HL-60 (cell line): ENCODE measurements around the gene SLC27A2.

Experiments
- DNase-seq, 2 experiments: peaks; one replicate each; pipeline ENCODE4 v3.0.0-alpha.2; 2010 to 2020; ENCODE audit warnings: low read depth in 1 of 2, low spot score in 1 of 2
- H3K27ac ChIP-seq: fragments of 250-450 bp; sonication (Bioruptor Pico); replicated peaks from 2 replicates; pipeline ENCODE4 v1.5.1; 2020; ENCODE audit warnings: mild to moderate bottlenecking, moderate library complexity
- H3K27me3 ChIP-seq: fragments of 250-450 bp; sonication (Bioruptor Pico); 2 replicates; pipeline ENCODE4 v1.5.1; 2021; ENCODE audit warnings: mild to moderate bottlenecking, moderate library complexity; ENCODE audit not compliant: insufficient read depth, poor library complexity, severe bottlenecking
- H3K4me3 ChIP-seq: replicated peaks from 2 replicates; pipeline ENCODE4 v1.5.1; 2011; ENCODE audit warnings: mild to moderate bottlenecking, control low read depth, low read length; ENCODE audit not compliant: insufficient read depth
- GABPA ChIP-seq: IDR thresholded peaks from 2 replicates; pipeline ENCODE4 v1.6.1; 2012; ENCODE audit warnings: low read depth
- POLR2AphosphoS5 ChIP-seq: IDR thresholded peaks from 2 replicates; pipeline ENCODE4 v1.6.1; 2012; ENCODE audit warnings: low read depth
- REST ChIP-seq: IDR thresholded peaks from 2 replicates; pipeline ENCODE4 v1.6.1; 2012; ENCODE audit warnings: low read depth; ENCODE audit not compliant: insufficient replicate concordance
- SPI1 ChIP-seq: IDR thresholded peaks from 2 replicates; pipeline ENCODE4 v1.6.1; 2012; ENCODE audit warnings: low read depth, mild to moderate bottlenecking, borderline replicate concordance
- TF ChIP-seq, protein P1 (sequence below): IDR thresholded peaks from one replicate; pipeline ENCODE4 v1.5.1; 2011; ENCODE audit warnings: low read length, control low read depth, inconsistent platforms; ENCODE audit not compliant: insufficient read depth

Gene SLC27A2

DNA sequence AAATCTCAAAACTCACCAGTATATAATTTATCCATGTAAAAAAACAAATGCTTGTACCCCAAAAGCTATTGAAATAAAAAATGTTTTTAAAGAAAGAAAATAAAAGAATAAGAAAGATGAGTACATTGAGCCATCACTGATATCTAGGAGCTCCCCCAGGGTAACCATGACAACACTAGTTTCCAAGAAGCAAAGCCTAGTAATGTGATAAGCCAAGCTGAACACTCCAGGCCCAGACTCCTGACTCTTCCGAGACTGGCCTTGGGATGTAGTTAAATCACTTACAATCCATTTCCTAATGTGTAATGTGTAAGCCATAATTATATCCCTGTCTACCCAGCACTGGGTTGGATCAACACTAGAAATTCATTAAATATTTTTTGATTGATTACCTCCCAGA is 41.9 kb upstream of the SLC27A2 start:
- H3K4me3 ChIP-seq, result no peak overlapping the region
- TF ChIP-seq, protein P1, sequence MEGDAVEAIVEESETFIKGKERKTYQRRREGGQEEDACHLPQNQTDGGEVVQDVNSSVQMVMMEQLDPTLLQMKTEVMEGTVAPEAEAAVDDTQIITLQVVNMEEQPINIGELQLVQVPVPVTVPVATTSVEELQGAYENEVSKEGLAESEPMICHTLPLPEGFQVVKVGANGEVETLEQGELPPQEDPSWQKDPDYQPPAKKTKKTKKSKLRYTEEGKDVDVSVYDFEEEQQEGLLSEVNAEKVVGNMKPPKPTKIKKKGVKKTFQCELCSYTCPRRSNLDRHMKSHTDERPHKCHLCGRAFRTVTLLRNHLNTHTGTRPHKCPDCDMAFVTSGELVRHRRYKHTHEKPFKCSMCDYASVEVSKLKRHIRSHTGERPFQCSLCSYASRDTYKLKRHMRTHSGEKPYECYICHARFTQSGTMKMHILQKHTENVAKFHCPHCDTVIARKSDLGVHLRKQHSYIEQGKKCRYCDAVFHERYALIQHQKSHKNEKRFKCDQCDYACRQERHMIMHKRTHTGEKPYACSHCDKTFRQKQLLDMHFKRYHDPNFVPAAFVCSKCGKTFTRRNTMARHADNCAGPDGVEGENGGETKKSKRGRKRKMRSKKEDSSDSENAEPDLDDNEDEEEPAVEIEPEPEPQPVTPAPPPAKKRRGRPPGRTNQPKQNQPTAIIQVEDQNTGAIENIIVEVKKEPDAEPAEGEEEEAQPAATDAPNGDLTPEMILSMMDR, result no peak
- TF ChIP-seq GABPA (no peak), REST (no peak), SPI1 (no peak), POLR2AphosphoS5 (no peak)
- no peak for DNase-seq
- H3K27me3 ChIP-seq, result no peaks in the 10 kb centered on the region
- H3K27ac ChIP-seq, result no peak overlapping the region

GRCh38 chr15:50140983-50141382 is 41.0 kb upstream of the SLC27A2 start:
- no peak overlapping the region; the same call in 1 of the 2 replicates for H3K27ac ChIP-seq
- no peak overlapping the region for H3K4me3 ChIP-seq
- DNase-seq, result no peak
- TF ChIP-seq REST (no peak), SPI1 (no peak), POLR2AphosphoS5 (no peak), GABPA (no peak)
- TF ChIP-seq, protein P1, result no peak
- no peaks in the 10 kb centered on the region for H3K27me3 ChIP-seq

GRCh38 chr15:50141856-50142255 is 40.1 kb upstream of the SLC27A2 start:
- peak; percentile 84 for TF ChIP-seq SPI1
- TF ChIP-seq, protein P1, result no peak
- no peak overlapping the region for H3K4me3 ChIP-seq
- peak overlapping the region; percentile 26 for H3K27ac ChIP-seq
- DNase-seq, result no peak
- H3K27me3 ChIP-seq, result no peaks in the 10 kb centered on the region

GRCh38 chr15:50143255-50143860 is 38.6 kb upstream of the SLC27A2 start:
- no peak overlapping the region; the same call in 1 of the 2 replicates for H3K27ac ChIP-seq
- TF ChIP-seq, protein P1, result no peak
- TF ChIP-seq REST, result no peak
- no peak for TF ChIP-seq POLR2AphosphoS5
- TF ChIP-seq GABPA, result no peak
- no peak for TF ChIP-seq SPI1
- no peaks in the 10 kb centered on the region for H3K27me3 ChIP-seq
- no peak for DNase-seq
- no peak overlapping the region for H3K4me3 ChIP-seq
